Esophagus (tissue), 2 donors: ENCODE measurements around the gene NDUFB8. TPM values are rescaled to one million over a fixed set of nuclear protein-coding genes. Genes with fewer than 3 reads are reported as not detected.

Source experiments
- H3K27ac ChIP-seq, 2 donors: one replicate each; pipeline ENCODE4 v1.5.1; 2013; ENCODE audit warnings: low read depth in 2 of 2, mild to moderate bottlenecking in 2 of 2, inconsistent platforms in 1 of 2, low read length in 1 of 2, moderate library complexity in 1 of 2
- H3K27me3 ChIP-seq, 2 donors: one replicate each; pipeline ENCODE4 v1.6.1; 2013; ENCODE audit warnings: low read length in 2 of 2, control low read depth in 1 of 2, mild to moderate bottlenecking in 1 of 2; ENCODE audit not compliant: insufficient read depth in 2 of 2, control insufficient read depth in 1 of 2
- H3K36me3 ChIP-seq, 2 donors: one replicate each; pipeline ENCODE4 v1.6.1; 2013; ENCODE audit warnings: low read length in 1 of 2; ENCODE audit not compliant: control insufficient read depth in 2 of 2, insufficient read depth in 2 of 2
- H3K4me1 ChIP-seq, 2 donors: one replicate each; pipeline ENCODE4 v1.6.1; 2013; ENCODE audit warnings: low read length in 1 of 2; ENCODE audit not compliant: control insufficient read depth in 2 of 2, insufficient read depth in 2 of 2
- H3K4me3 ChIP-seq, 2 donors: one replicate each; pipeline ENCODE4 v1.5.1; 2013; ENCODE audit warnings: low read length in 2 of 2, mild to moderate bottlenecking in 2 of 2, low read depth in 1 of 2, moderate library complexity in 1 of 2
- H3K9me3 ChIP-seq, 2 donors: one replicate each; pipeline ENCODE4 v1.6.1; 2013; ENCODE audit warnings: mild to moderate bottlenecking in 2 of 2, low read depth in 1 of 2, low read length in 1 of 2, moderate library complexity in 1 of 2; ENCODE audit not compliant: control insufficient read depth in 2 of 2, insufficient read depth in 1 of 2
- WGBS, 2 donors: extraction: QIAGEN DNeasy Blood & Tissue Kit; methylation state at CpG; one replicate each; pipeline ENCODE4 v1.1.7; 2013; 5-methylcytosine and 5-hydroxymethylcytosine counted together
- polyA plus RNA-seq, 2 donors: library from polyadenylated mRNA; stranded (reverse); fragments of 200-250 nt; gene quantifications; one replicate each; pipeline ENCODE4 v1.2.3, GENCODE V29; 2013
- donor health status: healthy with polysubstance abuse.
- donor health status: Bipolar disorder and iron deficiency.

The NDUFB8 gene
- polyA plus RNA-seq, 2 donors, result 280 to 317 TPM

GRCh38 chr10:100567249-100567648 lies 37.6 kb upstream of the NDUFB8 start:
- peaks cover 0 to 15% of the 10 kb centered on the region in 2 donors for H3K27me3 ChIP-seq
- no peaks in the 10 kb centered on the region for H3K36me3 ChIP-seq
- 40 to 44% methylated on average over 11 of the region's 11 CpGs for WGBS, 2 donors
- H3K4me3 ChIP-seq, result no peak overlapping the region
- H3K27ac ChIP-seq, result no peak overlapping the region
- peaks cover 2% of the 10 kb centered on the region in 2 donors for H3K4me1 ChIP-seq
- peaks cover 0 to 3% of the 10 kb centered on the region in 2 donors for H3K9me3 ChIP-seq

- Histone ChIP-seq H3K36me3 (no peaks in the 10 kb centered on the region), H3K27me3 (peaks cover 0 to 17% of the 10 kb centered on the region in 2 donors), H3K4me1 (peaks cover 7 to 8% of the 10 kb centered on the region in 2 donors), H3K9me3 (peaks cover 0 to 3% of the 10 kb centered on the region in 2 donors), H3K4me3 (no peak overlapping the region), H3K27ac (no peak overlapping the region)
- 41 to 48% methylated on average over 3 of the region's 3 CpGs for WGBS, 2 donors
These were observed 36.9 kb upstream of the NDUFB8 start for GRCh38 chr10:100566561-100566960.

GRCh38 chr10:100565206-100565985 lies 35.7 kb upstream of the NDUFB8 start:
- Histone ChIP-seq H3K36me3 (no peaks in the 10 kb centered on the region), H3K27ac (no peak overlapping the region), H3K9me3 (peaks cover 0 to 3% of the 10 kb centered on the region in 2 donors), H3K27me3 (peaks cover 0 to 17% of the 10 kb centered on the region in 2 donors), H3K4me3 (no peak overlapping the region), H3K4me1 (peaks cover 7 to 8% of the 10 kb centered on the region in 2 donors)
- WGBS, 2 donors, result 70 to 71% methylated on average over 9 of the region's 9 CpGs

GRCh38 chr10:100562008-100562672 lies 32.5 kb upstream of the NDUFB8 start:
- Histone ChIP-seq H3K36me3 (peaks cover 0 to 2% of the 10 kb centered on the region in 2 donors), H3K27ac (no peak overlapping the region), H3K4me3 (no peak overlapping the region), H3K27me3 (peaks cover 0 to 13% of the 10 kb centered on the region in 2 donors), H3K4me1 (peaks cover 7 to 8% of the 10 kb centered on the region in 2 donors), H3K9me3 (peaks cover 0 to 3% of the 10 kb centered on the region in 2 donors)
- WGBS, 2 donors, result 10 to 15% methylated on average over 62 of the region's 62 CpGs

- peaks cover 0 to 3% of the 10 kb centered on the region in 2 donors for H3K9me3 ChIP-seq
- H3K4me3 ChIP-seq, result no peak overlapping the region
- H3K4me1 ChIP-seq, result peaks cover 7 to 8% of the 10 kb centered on the region in 2 donors
- 60% methylated on average over 2 of the region's 2 CpGs for WGBS, 2 donors
- peaks cover 0 to 10% of the 10 kb centered on the region in 2 donors for H3K27me3 ChIP-seq
- H3K36me3 ChIP-seq, result peaks cover 0 to 2% of the 10 kb centered on the region in 2 donors
- H3K27ac ChIP-seq, result no peak overlapping the region
These were observed 31.3 kb upstream of the NDUFB8 start for GRCh38 chr10:100561005-100561404.

GRCh38 chr10:100560248-100560647 lies 30.6 kb upstream of the NDUFB8 start:
- H3K9me3 ChIP-seq, result peaks cover 0 to 3% of the 10 kb centered on the region in 2 donors
- no peak overlapping the region for H3K27ac ChIP-seq
- peaks cover 7 to 8% of the 10 kb centered on the region in 2 donors for H3K4me1 ChIP-seq
- no peak overlapping the region for H3K4me3 ChIP-seq
- peaks cover 0 to 10% of the 10 kb centered on the region in 2 donors for H3K27me3 ChIP-seq
- H3K36me3 ChIP-seq, result peaks cover 0 to 2% of the 10 kb centered on the region in 2 donors
- WGBS, 2 donors, result 100% methylated on average over 1 of the region's 1 CpG

GRCh38 chr10:100554902-100555301 lies 25.2 kb upstream of the NDUFB8 start:
- Histone ChIP-seq H3K4me1 (no peaks in the 10 kb centered on the region), H3K4me3 (no peak overlapping the region), H3K27ac (no peak overlapping the region), H3K27me3 (no peaks in the 10 kb centered on the region), H3K9me3 (no peaks in the 10 kb centered on the region), H3K36me3 (peaks cover 9 to 10% of the 10 kb centered on the region in 2 donors)
- 63 to 92% methylated on average over 2 of the region's 2 CpGs for WGBS, 2 donors

- H3K4me1 ChIP-seq, result no peaks in the 10 kb centered on the region
- no peak overlapping the region for H3K27ac ChIP-seq
- WGBS, 2 donors, result 94 to 95% methylated on average over 3 of the region's 3 CpGs
- no peaks in the 10 kb centered on the region for H3K27me3 ChIP-seq
- H3K36me3 ChIP-seq, result peaks cover 15 to 16% of the 10 kb centered on the region in 2 donors
- H3K4me3 ChIP-seq, result no peak overlapping the region
- no peaks in the 10 kb centered on the region for H3K9me3 ChIP-seq
These were observed 24.3 kb upstream of the NDUFB8 start for GRCh38 chr10:100553929-100554328.

- no peaks in the 10 kb centered on the region for H3K4me1 ChIP-seq
- no peaks in the 10 kb centered on the region for H3K9me3 ChIP-seq
- H3K4me3 ChIP-seq, result no peak overlapping the region
- 75 to 81% methylated on average over 5 of the region's 5 CpGs for WGBS, 2 donors
- no peaks in the 10 kb centered on the region for H3K27me3 ChIP-seq
- peaks cover 30 to 36% of the 10 kb centered on the region in 2 donors for H3K36me3 ChIP-seq
- H3K27ac ChIP-seq, result no peak overlapping the region
These were observed 22.1 kb upstream of the NDUFB8 start for GRCh38 chr10:100551738-100552137.
